ENCODE measurements around the gene CAPN3. TPM values are rescaled to one million over a fixed set of nuclear protein-coding genes. Genes with fewer than 3 reads are reported as not detected.

The CAPN3 gene
- total and polyA plus RNA-seq, 9 donors: 186 to 453 (median 358) TPM

Other genes starting within 250 kb of the CAPN3 start
- gene PLA2G4F, start 202.9 kb upstream of the CAPN3 start, total RNA-seq: not detected
- 1 to 10 TPM in 1 of 8 donors, under 1 TPM in 3, not detected in 4; 0.04 to 1.9 (median 0.23) TPM for gene PLA2G4F, start 202.9 kb upstream of the CAPN3 start, polyA plus RNA-seq (ENCODE audit: insufficient read depth in 1 of 8, insufficient read length in 8 of 8, low replicate concordance in 1 of 8)
- 33.5 TPM for gene VPS39, start 151.2 kb upstream of the CAPN3 start, total RNA-seq
- 10 to 100 TPM; 38.3 to 51.0 (median 43.1) TPM for gene VPS39, start 151.2 kb upstream of the CAPN3 start, polyA plus RNA-seq (ENCODE audit: insufficient read depth in 1 of 8, insufficient read length in 8 of 8, low replicate concordance in 1 of 8)
- gene GANC, start 86.3 kb upstream of the CAPN3 start, total RNA-seq: 18.0 TPM
- 10 to 100 TPM; 11.7 to 17.1 (median 13.6) TPM for gene GANC, start 86.3 kb upstream of the CAPN3 start, polyA plus RNA-seq (ENCODE audit: insufficient read depth in 1 of 8, insufficient read length in 8 of 8, low replicate concordance in 1 of 8)
- gene TMEM87A, start 86.1 kb upstream of the CAPN3 start, total RNA-seq: 45.8 TPM
- 10 to 100 TPM; 31.9 to 41.9 (median 34.9) TPM for gene TMEM87A, start 86.1 kb upstream of the CAPN3 start, polyA plus RNA-seq (ENCODE audit: insufficient read depth in 1 of 8, insufficient read length in 8 of 8, low replicate concordance in 1 of 8)
- gene ZNF106, start 131.6 kb downstream of the CAPN3 start, total RNA-seq: 303 TPM
- 100 to 1,000 TPM; 148 to 308 (median 229) TPM for gene ZNF106, start 131.6 kb downstream of the CAPN3 start, polyA plus RNA-seq (ENCODE audit: insufficient read depth in 1 of 8, insufficient read length in 8 of 8, low replicate concordance in 1 of 8)
- 28.1 TPM for gene SNAP23, start 136.1 kb downstream of the CAPN3 start, total RNA-seq
- gene SNAP23, start 136.1 kb downstream of the CAPN3 start, polyA plus RNA-seq (ENCODE audit: insufficient read depth in 1 of 8, insufficient read length in 8 of 8, low replicate concordance in 1 of 8): 10 to 100 TPM; 50.9 to 68.5 (median 55.5) TPM
- gene LRRC57, start 189.3 kb downstream of the CAPN3 start, total RNA-seq: 17.7 TPM
- gene LRRC57, start 189.3 kb downstream of the CAPN3 start, polyA plus RNA-seq (ENCODE audit: insufficient read depth in 1 of 8, insufficient read length in 8 of 8, low replicate concordance in 1 of 8): 10 to 100 TPM; 12.7 to 17.9 (median 14.0) TPM
- gene HAUS2, start 189.3 kb downstream of the CAPN3 start, total RNA-seq: 20.1 TPM
- gene HAUS2, start 189.3 kb downstream of the CAPN3 start, polyA plus RNA-seq (ENCODE audit: insufficient read depth in 1 of 8, insufficient read length in 8 of 8, low replicate concordance in 1 of 8): 10 to 100 TPM; 12.1 to 19.7 (median 15.3) TPM
- gene STARD9, start 216.1 kb downstream of the CAPN3 start, total RNA-seq: 18.6 TPM
- 10 to 100 TPM; 13.5 to 20.9 (median 16.4) TPM for gene STARD9, start 216.1 kb downstream of the CAPN3 start, polyA plus RNA-seq (ENCODE audit: insufficient read depth in 1 of 8, insufficient read length in 8 of 8, low replicate concordance in 1 of 8)

Data from muscle of leg (tissue), 9 donors.